Right renal pelvis (tissue), 4 donors: ENCODE data around the gene MCCD1. TPM values are rescaled to one million over a fixed set of nuclear protein-coding genes. Genes with fewer than 3 reads are reported as not detected.

Experiments
- polyA plus RNA-seq, 4 donors: library from polyadenylated mRNA; unstranded; fragments of 120-200 nt; gene quantifications; one replicate each; pipeline ENCODE4 v1.2.1, GENCODE V29; 2013; ENCODE audit not compliant: insufficient read length in 4 of 4

The MCCD1 gene
- polyA plus RNA-seq, 4 donors, result 14.0 to 27.9 (median 20.6) TPM

Other genes starting within 250 kb of the MCCD1 start
- 100 to 1,000 TPM; 110 to 214 (median 158) TPM for gene HLA-B, start 171.8 kb upstream of the MCCD1 start, polyA plus RNA-seq
- gene MICA, start 125.4 kb upstream of the MCCD1 start, polyA plus RNA-seq, result 10 to 100 TPM in 1 of 4 donors, 1 to 10 TPM in 3; 3.3 to 12.2 (median 7.9) TPM
- 1 to 10 TPM in 3 of 4 donors, under 1 TPM in 1; 0.80 to 1.6 (median 1.4) TPM for gene MICB, start 30.8 kb upstream of the MCCD1 start, polyA plus RNA-seq
- 100 to 1,000 TPM; 498 to 550 (median 542) TPM for gene DDX39B, start 13.0 kb downstream of the MCCD1 start, polyA plus RNA-seq
- gene ATP6V1G2, start 17.6 kb downstream of the MCCD1 start, polyA plus RNA-seq, result 10 to 100 TPM in 1 of 4 donors, 1 to 10 TPM in 3; 6.4 to 11.8 (median 7.3) TPM
- 10 to 100 TPM; 19.1 to 27.4 (median 20.8) TPM for gene NFKBIL1, start 18.6 kb downstream of the MCCD1 start, polyA plus RNA-seq
- under 1 TPM; 0.22 to 0.45 (median 0.34) TPM for gene LTA, start 43.3 kb downstream of the MCCD1 start, polyA plus RNA-seq
- under 1 TPM; 0.08 to 0.28 (median 0.16) TPM for gene TNF, start 46.6 kb downstream of the MCCD1 start, polyA plus RNA-seq
- gene LTB, start 53.5 kb downstream of the MCCD1 start, polyA plus RNA-seq, result 1 to 10 TPM; 1.0 to 2.3 (median 1.2) TPM
- 1 to 10 TPM; 3.8 to 7.0 (median 4.7) TPM for gene LST1, start 57.3 kb downstream of the MCCD1 start, polyA plus RNA-seq
- gene NCR3, start 64.0 kb downstream of the MCCD1 start, polyA plus RNA-seq, result under 1 TPM in 1 of 4 donors, not detected in 3; 0.25 TPM
- gene AIF1, start 86.3 kb downstream of the MCCD1 start, polyA plus RNA-seq, result 10 to 100 TPM; 73.2 to 86.0 (median 82.3) TPM
- gene PRRC2A, start 91.8 kb downstream of the MCCD1 start, polyA plus RNA-seq, result 100 to 1,000 TPM; 158 to 215 (median 172) TPM
- 100 to 1,000 TPM; 236 to 267 (median 247) TPM for gene BAG6, start 123.7 kb downstream of the MCCD1 start, polyA plus RNA-seq
- 100 to 1,000 TPM in 3 of 4 donors, 10 to 100 TPM in 1; 91.2 to 139 (median 117) TPM for gene APOM, start 126.9 kb downstream of the MCCD1 start, polyA plus RNA-seq
- 10 to 100 TPM; 20.0 to 22.5 (median 20.7) TPM for gene C6orf47, start 131.8 kb downstream of the MCCD1 start, polyA plus RNA-seq
- gene GPANK1, start 136.0 kb downstream of the MCCD1 start, polyA plus RNA-seq, result 10 to 100 TPM; 25.6 to 28.8 (median 26.0) TPM
- gene CSNK2B, start 137.1 kb downstream of the MCCD1 start, polyA plus RNA-seq, result 100 to 1,000 TPM; 237 to 255 (median 246) TPM
- 10 to 100 TPM; 14.0 to 21.3 (median 15.2) TPM for gene LY6G5B, start 141.0 kb downstream of the MCCD1 start, polyA plus RNA-seq
- gene LY6G5C, start 152.1 kb downstream of the MCCD1 start, polyA plus RNA-seq, result 1 to 10 TPM; 2.4 to 3.3 (median 2.7) TPM
- 10 to 100 TPM; 52.5 to 62.6 (median 52.9) TPM for gene ABHD16A, start 174.4 kb downstream of the MCCD1 start, polyA plus RNA-seq
- gene LY6G6F, start 177.9 kb downstream of the MCCD1 start, polyA plus RNA-seq, result 1 to 10 TPM in 1 of 4 donors, under 1 TPM in 3; 0.33 to 1.0 (median 0.80) TPM
- gene LY6G6D, start 186.4 kb downstream of the MCCD1 start, polyA plus RNA-seq, result under 1 TPM in 1 of 4 donors, not detected in 3; 0.82 TPM
- gene LY6G6C, start 192.8 kb downstream of the MCCD1 start, polyA plus RNA-seq, result under 1 TPM in 3 of 4 donors, not detected in 1; 0.28 to 0.43 (median 0.40) TPM
- gene MPIG6B, start 194.4 kb downstream of the MCCD1 start, polyA plus RNA-seq, result 1 to 10 TPM in 3 of 4 donors, under 1 TPM in 1; 0.96 to 3.8 (median 1.2) TPM
- gene DDAH2, start 200.3 kb downstream of the MCCD1 start, polyA plus RNA-seq, result 100 to 1,000 TPM; 148 to 230 (median 168) TPM
- 100 to 1,000 TPM; 290 to 327 (median 297) TPM for gene CLIC1, start 207.6 kb downstream of the MCCD1 start, polyA plus RNA-seq
- 10 to 100 TPM; 18.3 to 25.7 (median 20.5) TPM for gene MSH5, start 211.0 kb downstream of the MCCD1 start, polyA plus RNA-seq
- 1 to 10 TPM; 2.7 to 9.2 (median 5.6) TPM for gene SAPCD1, start 233.7 kb downstream of the MCCD1 start, polyA plus RNA-seq
- 10 to 100 TPM in 1 of 4 donors, 1 to 10 TPM in 3; 7.1 to 10.4 (median 8.7) TPM for gene VWA7, start 248.4 kb downstream of the MCCD1 start, polyA plus RNA-seq